ENCODE results near the gene CADM1.

DNA sequence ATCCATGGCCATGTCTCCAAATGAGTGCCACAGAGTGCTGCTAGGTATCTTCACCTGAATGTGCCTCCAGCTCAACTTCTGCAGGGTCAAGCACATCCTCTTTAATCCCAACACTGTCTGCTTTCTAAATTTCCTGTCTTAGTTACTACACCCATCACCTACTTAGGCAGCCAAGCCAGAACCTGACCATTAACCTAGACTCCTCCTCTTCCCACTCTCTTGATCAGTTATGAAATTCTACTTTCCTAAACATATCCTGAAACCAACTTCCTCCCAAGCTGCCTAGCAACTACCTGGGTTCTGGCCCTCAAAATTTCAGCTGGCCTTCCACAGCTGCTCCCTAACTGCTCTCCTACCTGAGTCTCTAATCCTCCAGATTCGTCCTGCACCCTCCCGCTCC, 22.7 kb downstream of the CADM1 start:
- TF ChIP-seq EZH2 (IDR thresholded peaks at IDR 0.05) (no peak), POLR2AphosphoS5 (IDR thresholded peaks at IDR 0.05; ENCODE audit: borderline replicate concordance, low read depth, low read length) (no peak), FOXP2 (optimal IDR thresholded peaks at IDR 0.05; ENCODE audit: control extremely low read depth, extremely low read length, insufficient read depth) (no peak)

All from SK-N-MC (cell line).